ENCODE measurements around the gene ARRDC4.

The ARRDC4 gene

GRCh38 chr15:98003518-98003917, 43.0 kb downstream of the ARRDC4 start:
- H3K9ac ChIP-seq (ENCODE audit: low read length): no peak overlapping the region
- H3K27ac ChIP-seq (ENCODE audit: low read depth, low read length, poor library complexity, severe bottlenecking): no peak overlapping the region
- H3K4me2 ChIP-seq (ENCODE audit: low read length): no peak overlapping the region
- H3F3A ChIP-seq (ENCODE audit: insufficient read depth, low read length): no peaks in the 10 kb centered on the region
- H4K20me1 ChIP-seq (ENCODE audit: insufficient read depth, low read length): no peaks in the 10 kb centered on the region
- TF ChIP-seq, protein P1, sequence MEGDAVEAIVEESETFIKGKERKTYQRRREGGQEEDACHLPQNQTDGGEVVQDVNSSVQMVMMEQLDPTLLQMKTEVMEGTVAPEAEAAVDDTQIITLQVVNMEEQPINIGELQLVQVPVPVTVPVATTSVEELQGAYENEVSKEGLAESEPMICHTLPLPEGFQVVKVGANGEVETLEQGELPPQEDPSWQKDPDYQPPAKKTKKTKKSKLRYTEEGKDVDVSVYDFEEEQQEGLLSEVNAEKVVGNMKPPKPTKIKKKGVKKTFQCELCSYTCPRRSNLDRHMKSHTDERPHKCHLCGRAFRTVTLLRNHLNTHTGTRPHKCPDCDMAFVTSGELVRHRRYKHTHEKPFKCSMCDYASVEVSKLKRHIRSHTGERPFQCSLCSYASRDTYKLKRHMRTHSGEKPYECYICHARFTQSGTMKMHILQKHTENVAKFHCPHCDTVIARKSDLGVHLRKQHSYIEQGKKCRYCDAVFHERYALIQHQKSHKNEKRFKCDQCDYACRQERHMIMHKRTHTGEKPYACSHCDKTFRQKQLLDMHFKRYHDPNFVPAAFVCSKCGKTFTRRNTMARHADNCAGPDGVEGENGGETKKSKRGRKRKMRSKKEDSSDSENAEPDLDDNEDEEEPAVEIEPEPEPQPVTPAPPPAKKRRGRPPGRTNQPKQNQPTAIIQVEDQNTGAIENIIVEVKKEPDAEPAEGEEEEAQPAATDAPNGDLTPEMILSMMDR (IDR thresholded peaks at IDR 0.05; ENCODE audit: low read length): no peak
- no peak for TF ChIP-seq EZH2 (IDR thresholded peaks at IDR 0.05; ENCODE audit: borderline replicate concordance, low read length)
- no peaks in the 10 kb centered on the region for H3K9me3 ChIP-seq (ENCODE audit: low read length)
- no peak overlapping the region for H3K4me3 ChIP-seq (ENCODE audit: low read depth, low read length, poor library complexity, severe bottlenecking)
- H3K27me3 ChIP-seq (ENCODE audit: insufficient read depth, low read length): no peaks in the 10 kb centered on the region
- H3K79me2 ChIP-seq (ENCODE audit: insufficient read depth, low read length): no peaks in the 10 kb centered on the region
- H2AFZ ChIP-seq (ENCODE audit: low read length): no peak overlapping the region
- H3K9me2 ChIP-seq (ENCODE audit: low read depth, low read length): no peaks in the 10 kb centered on the region
- no peaks in the 10 kb centered on the region for H3K4me1 ChIP-seq (ENCODE audit: insufficient read depth, low read length, severe bottlenecking)
- no peaks in the 10 kb centered on the region for H3K36me3 ChIP-seq (ENCODE audit: insufficient read depth, low read length)

- Histone ChIP-seq H3K9me3 (ENCODE audit: low read length) (no peaks in the 10 kb centered on the region), H3K27ac (ENCODE audit: low read depth, low read length, poor library complexity, severe bottlenecking) (no peak overlapping the region), H3K4me1 (ENCODE audit: insufficient read depth, low read length, severe bottlenecking) (no peaks in the 10 kb centered on the region), H3K4me2 (ENCODE audit: low read length) (no peak overlapping the region), H2AFZ (ENCODE audit: low read length) (no peak overlapping the region), H3K27me3 (ENCODE audit: insufficient read depth, low read length) (no peaks in the 10 kb centered on the region), H4K20me1 (ENCODE audit: insufficient read depth, low read length) (no peaks in the 10 kb centered on the region), H3K79me2 (ENCODE audit: insufficient read depth, low read length) (no peaks in the 10 kb centered on the region), H3F3A (ENCODE audit: insufficient read depth, low read length) (no peaks in the 10 kb centered on the region), H3K36me3 (ENCODE audit: insufficient read depth, low read length) (no peaks in the 10 kb centered on the region), H3K4me3 (ENCODE audit: low read depth, low read length, poor library complexity, severe bottlenecking) (no peak overlapping the region), H3K9ac (ENCODE audit: low read length) (no peak overlapping the region), H3K9me2 (ENCODE audit: low read depth, low read length) (no peaks in the 10 kb centered on the region)
- TF ChIP-seq EZH2 (IDR thresholded peaks at IDR 0.05; ENCODE audit: borderline replicate concordance, low read length): no peak
- TF ChIP-seq, protein P1 (IDR thresholded peaks at IDR 0.05; ENCODE audit: low read length): no peak
Measured at GRCh38 chr15:98003996-98004395, 43.5 kb downstream of the ARRDC4 start.

DNA sequence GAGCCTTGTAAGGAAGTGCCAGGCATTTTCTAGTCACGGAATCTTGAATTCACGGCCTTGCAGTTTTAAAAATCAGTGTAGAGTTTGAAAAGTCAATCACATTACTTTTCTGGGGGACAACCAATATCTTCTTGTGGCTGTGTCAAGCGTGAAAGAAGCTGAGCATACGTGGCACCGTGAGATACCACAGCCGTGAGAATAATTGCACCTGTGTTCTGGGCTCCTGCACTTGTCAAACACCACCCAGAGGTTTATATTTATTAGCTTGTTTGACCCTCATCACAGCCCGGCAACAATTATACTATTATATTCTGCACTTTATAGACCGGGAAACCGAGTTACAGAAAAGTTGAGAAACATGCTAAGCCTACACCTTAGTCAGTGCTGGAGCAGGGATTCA, 45.2 kb downstream of the ARRDC4 start:
- Histone ChIP-seq H3F3A (ENCODE audit: insufficient read depth, low read length) (no peaks in the 10 kb centered on the region), H3K4me3 (ENCODE audit: low read depth, low read length, poor library complexity, severe bottlenecking) (no peak overlapping the region), H3K9me3 (ENCODE audit: low read length) (no peaks in the 10 kb centered on the region), H4K20me1 (ENCODE audit: insufficient read depth, low read length) (no peaks in the 10 kb centered on the region), H3K36me3 (ENCODE audit: insufficient read depth, low read length) (no peaks in the 10 kb centered on the region), H3K27me3 (ENCODE audit: insufficient read depth, low read length) (no peaks in the 10 kb centered on the region), H3K4me2 (ENCODE audit: low read length) (no peak overlapping the region), H3K9me2 (ENCODE audit: low read depth, low read length) (no peaks in the 10 kb centered on the region), H3K9ac (ENCODE audit: low read length) (no peak overlapping the region), H3K4me1 (ENCODE audit: insufficient read depth, low read length, severe bottlenecking) (no peaks in the 10 kb centered on the region), H2AFZ (ENCODE audit: low read length) (no peak overlapping the region), H3K79me2 (ENCODE audit: insufficient read depth, low read length) (no peaks in the 10 kb centered on the region), H3K27ac (ENCODE audit: low read depth, low read length, poor library complexity, severe bottlenecking) (no peak overlapping the region)
- no peak for TF ChIP-seq EZH2 (IDR thresholded peaks at IDR 0.05; ENCODE audit: borderline replicate concordance, low read length)
- TF ChIP-seq, protein P1 (IDR thresholded peaks at IDR 0.05; ENCODE audit: low read length): no peak
